ENCODE measurements around the gene LYZL1.
A peak's percentile ranks its signal among the peaks of the same experiment; 100 is the strongest.
"Not testable (repeated sequence)": the region's sequence is repeated elsewhere in the genome, so short reads cannot be mapped to it uniquely, and the experiment has no call there.

The LYZL1 gene

GRCh38 chr10:29288906-29289305 lies at the start of gene LYZL1:
TSS of gene LYZL1 (plus strand) at chr10:29289070. CDS start at chr10:29291868, 2,798 bp downstream.
- not testable (repeated sequence) for DNase-seq (ENCODE audit: low read depth); H3K4me3 ChIP-seq (ENCODE audit: low read depth, low read length)

GRCh38 chr10:29239569-29240472 lies 49.0 kb upstream of the LYZL1 start:
- no peak overlapping the region for H3K4me3 ChIP-seq (ENCODE audit: low read depth, low read length)
- DNase-seq (ENCODE audit: low read depth) = peak; percentile 10

GRCh38 chr10:29240986-29241660 lies 47.7 kb upstream of the LYZL1 start:
- no peak overlapping the region for H3K4me3 ChIP-seq (ENCODE audit: low read depth, low read length)
- no peak for DNase-seq (ENCODE audit: low read depth)
- no peak for TF ChIP-seq CTCF (IDR thresholded peaks at IDR 0.05; ENCODE audit: control insufficient read depth, extremely low read depth, insufficient read depth)

More at GRCh38 chr10:29239569-29240472, 49.0 kb upstream of the LYZL1 start:
- TF ChIP-seq CTCF (IDR thresholded peaks at IDR 0.05; ENCODE audit: control insufficient read depth, extremely low read depth, insufficient read depth) = peak; percentile 71

DNA sequence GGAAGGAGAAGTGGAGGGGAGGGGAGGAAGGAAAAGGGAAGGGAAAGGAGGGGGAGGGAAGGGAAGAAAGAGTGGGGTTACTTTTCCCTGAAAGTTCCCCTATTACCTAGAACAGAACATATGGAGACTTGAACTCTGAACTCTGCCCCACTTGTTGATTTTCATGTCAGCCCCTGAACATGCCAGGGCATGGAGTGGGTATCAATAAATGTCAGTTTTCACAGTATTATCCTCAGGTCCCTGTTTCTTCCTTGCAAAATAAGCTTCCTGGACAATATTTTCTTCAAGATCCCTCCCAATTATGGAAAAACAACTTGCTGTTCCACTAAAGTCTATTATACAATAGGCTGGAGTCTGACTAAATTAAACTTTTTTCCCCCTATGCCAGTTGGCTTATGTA lies 46.9 kb upstream of the LYZL1 start:
- no peak overlapping the region for H3K4me3 ChIP-seq (ENCODE audit: low read depth, low read length)
- no peak for DNase-seq (ENCODE audit: low read depth)
- no peak for TF ChIP-seq CTCF (IDR thresholded peaks at IDR 0.05; ENCODE audit: control insufficient read depth, extremely low read depth, insufficient read depth)

DNA sequence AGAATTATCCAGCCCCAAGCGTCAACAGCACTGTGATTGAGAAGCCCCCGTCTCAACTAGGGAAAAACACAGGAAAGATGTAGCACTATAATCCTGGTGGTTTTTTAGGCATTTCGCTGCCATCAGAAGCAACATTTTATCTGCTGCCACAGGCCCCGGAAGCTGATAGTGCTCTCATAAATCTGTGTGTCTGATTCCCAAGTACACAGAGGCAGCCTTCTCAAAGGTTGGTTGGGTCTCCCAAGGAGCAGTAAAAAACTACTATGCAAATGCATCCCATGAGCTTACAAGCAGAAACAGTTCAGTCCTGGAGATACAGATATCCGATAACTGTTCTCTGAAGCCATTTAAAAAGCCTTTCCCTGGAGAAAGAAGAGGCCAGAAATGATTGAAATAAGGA lies 45.8 kb upstream of the LYZL1 start:
- no peak for TF ChIP-seq CTCF (IDR thresholded peaks at IDR 0.05; ENCODE audit: control insufficient read depth, extremely low read depth, insufficient read depth)
- no peak overlapping the region for H3K4me3 ChIP-seq (ENCODE audit: low read depth, low read length)
- DNase-seq (ENCODE audit: low read depth) = no peak

DNA sequence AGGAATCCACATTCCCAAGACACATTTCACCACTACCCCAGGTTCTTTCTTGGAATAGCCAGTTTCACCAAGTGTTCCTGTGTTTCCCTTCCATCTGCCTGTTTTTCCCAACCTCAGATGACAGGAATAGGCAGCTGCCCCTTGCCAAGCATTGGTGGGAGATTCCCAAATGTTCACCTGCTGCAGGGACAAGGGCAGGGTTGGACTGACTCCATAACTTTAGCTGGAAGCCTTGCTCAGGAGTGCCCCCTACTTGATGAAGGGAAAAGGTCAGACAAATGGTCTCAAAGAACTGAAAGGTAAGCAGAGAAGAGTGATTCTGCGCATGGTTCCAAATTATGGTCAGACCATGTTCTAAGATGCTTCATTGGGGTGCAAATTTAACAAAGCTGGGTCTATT lies 45.1 kb upstream of the LYZL1 start:
- no peak overlapping the region for H3K4me3 ChIP-seq (ENCODE audit: low read depth, low read length)
- DNase-seq (ENCODE audit: low read depth) = no peak
- peak; percentile 45 for TF ChIP-seq CTCF (IDR thresholded peaks at IDR 0.05; ENCODE audit: control insufficient read depth, extremely low read depth, insufficient read depth)

DNA sequence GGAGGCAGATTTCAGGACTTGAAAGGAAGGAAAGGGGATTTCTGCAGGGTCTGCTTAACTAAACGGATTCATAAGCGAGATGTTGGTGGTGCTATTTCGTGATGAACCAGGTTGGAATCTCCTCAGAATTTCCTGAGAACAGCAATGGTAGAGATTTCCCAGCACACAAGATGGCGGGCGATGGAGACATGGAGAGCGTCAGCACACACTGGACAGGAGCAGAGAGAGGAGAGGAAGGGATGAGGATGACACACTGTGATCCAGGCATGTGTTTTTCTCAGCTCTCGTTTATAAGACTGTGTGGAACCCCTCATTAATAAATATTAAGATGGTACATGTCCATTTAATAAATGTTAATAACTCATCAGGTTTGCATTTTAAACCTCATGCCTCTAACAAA lies 43.9 kb upstream of the LYZL1 start:
- no peak for TF ChIP-seq CTCF (IDR thresholded peaks at IDR 0.05; ENCODE audit: control insufficient read depth, extremely low read depth, insufficient read depth)
- DNase-seq (ENCODE audit: low read depth) = no peak
- no peak overlapping the region for H3K4me3 ChIP-seq (ENCODE audit: low read depth, low read length)
